Vagina (tissue), 2 donors: ENCODE results near the gene MAGOH. TPM values are rescaled to one million over a fixed set of nuclear protein-coding genes. Genes with fewer than 3 reads are reported as not detected.
"Not testable (repeated sequence)": the region's sequence is repeated elsewhere in the genome, so short reads cannot be mapped to it uniquely, and the experiment has no call there.

Source experiments
- DNase-seq, 2 donors: peaks; one replicate each; pipeline ENCODE4 v3.0.0-alpha.2; 2017; ENCODE audit errors: extremely low spot score in 2 of 2
- H3K27ac ChIP-seq: fragments of 200-600 bp; sonication (generic); one replicate; pipeline ENCODE4 v1.5.1; 2019
- H3K27me3 ChIP-seq: fragments of 200-600 bp; sonication (generic); one replicate; pipeline ENCODE4 v1.5.1; 2019
- H3K36me3 ChIP-seq, 2 donors: fragments of 200-600 bp; sonication (generic); one replicate each; pipeline ENCODE4 v1.5.1; 2017 to 2019
- H3K4me1 ChIP-seq: fragments of 200-600 bp; sonication (generic); one replicate; pipeline ENCODE4 v1.5.1; 2019
- H3K4me3 ChIP-seq, 2 donors: fragments of 200-600 bp; sonication (generic); 1 replicate in 1 of 2; 2 replicates in 1 of 2; pipeline ENCODE4 v1.5.1; 2016 to 2019
- H3K9me3 ChIP-seq: fragments of 200-600 bp; sonication (generic); one replicate; pipeline ENCODE4 v1.5.1; 2019
- POLR2A ChIP-seq, 2 donors: fragments of 450-650 bp; IDR thresholded peaks; one replicate each; pipeline ENCODE4 v1.6.1; 2017; ENCODE audit warnings: antibody characterized with exemption in 2 of 2, mild to moderate bottlenecking in 2 of 2, moderate library complexity in 2 of 2
- POLR2AphosphoS5 ChIP-seq, 2 donors: sonication (generic); formaldehyde crosslinking; IDR thresholded peaks; one replicate each; pipeline ENCODE4 v1.9.0; 2017; ENCODE audit warnings: antibody characterized with exemption in 2 of 2, mild to moderate bottlenecking in 2 of 2, low read depth in 1 of 2; ENCODE audit not compliant: insufficient read depth in 1 of 2
- intact Hi-C: fragments of 100-400 bp; cut with DNase I; formaldehyde crosslinking; loops from one replicate; pipeline ENCODE4 v1.15.1; 2023
- total RNA-seq: library from RNA; depleted of rRNA; stranded (reverse); fragments of >200 nt; gene quantifications from one replicate; pipeline ENCODE4 v1.2.3, GENCODE V29; 2016
- TF ChIP-seq, protein P1 (sequence below), 3 experiments: fragments of 450-650 bp in 2 of 3; fragments of 200-600 bp in 1 of 3; sonication (generic) in 1 of 3; IDR thresholded peaks; one replicate each; pipeline ENCODE4 v1.5.1; 2017 to 2019; ENCODE audit warnings: antibody characterized with exemption in 3 of 3, mild to moderate bottlenecking in 2 of 3, moderate library complexity in 2 of 3

MAGOH gene
- total RNA-seq, 1 donor from 2014 or later, result 23.6 TPM

DNA sequence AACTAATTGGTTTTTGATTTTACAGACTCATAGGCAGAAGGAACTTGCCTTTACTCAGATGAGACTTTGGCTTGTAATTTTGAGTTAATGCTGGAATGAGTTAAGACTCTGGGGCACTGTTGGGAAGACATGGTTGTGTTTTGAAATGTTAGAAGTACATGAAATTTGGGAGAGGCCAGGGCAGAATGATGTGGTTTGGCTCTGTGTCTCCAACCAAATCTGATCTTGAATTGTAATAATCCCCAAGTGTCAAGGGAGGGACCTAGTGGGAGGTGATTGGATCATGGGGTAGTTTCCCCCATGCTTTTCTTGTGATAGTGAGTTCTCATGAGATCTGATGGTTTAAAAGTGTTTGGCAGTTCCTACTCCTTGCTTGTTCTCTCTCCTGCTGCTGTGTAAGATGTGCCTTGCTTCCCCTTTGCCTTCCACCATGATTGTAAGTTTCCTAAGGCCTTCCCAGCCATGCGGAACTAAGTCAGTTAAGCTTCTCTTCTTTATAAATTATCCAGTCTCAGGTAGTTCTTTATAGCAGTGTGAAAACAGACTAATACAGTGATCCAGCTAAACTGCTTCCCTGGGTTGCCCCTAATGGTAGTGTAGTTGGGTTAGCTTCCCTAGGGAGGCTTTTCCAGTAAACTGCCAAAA is 31.5 kb downstream of the MAGOH start:
- TF ChIP-seq POLR2A (IDR thresholded peaks at IDR 0.05), result no peak
- TF ChIP-seq, protein P1, sequence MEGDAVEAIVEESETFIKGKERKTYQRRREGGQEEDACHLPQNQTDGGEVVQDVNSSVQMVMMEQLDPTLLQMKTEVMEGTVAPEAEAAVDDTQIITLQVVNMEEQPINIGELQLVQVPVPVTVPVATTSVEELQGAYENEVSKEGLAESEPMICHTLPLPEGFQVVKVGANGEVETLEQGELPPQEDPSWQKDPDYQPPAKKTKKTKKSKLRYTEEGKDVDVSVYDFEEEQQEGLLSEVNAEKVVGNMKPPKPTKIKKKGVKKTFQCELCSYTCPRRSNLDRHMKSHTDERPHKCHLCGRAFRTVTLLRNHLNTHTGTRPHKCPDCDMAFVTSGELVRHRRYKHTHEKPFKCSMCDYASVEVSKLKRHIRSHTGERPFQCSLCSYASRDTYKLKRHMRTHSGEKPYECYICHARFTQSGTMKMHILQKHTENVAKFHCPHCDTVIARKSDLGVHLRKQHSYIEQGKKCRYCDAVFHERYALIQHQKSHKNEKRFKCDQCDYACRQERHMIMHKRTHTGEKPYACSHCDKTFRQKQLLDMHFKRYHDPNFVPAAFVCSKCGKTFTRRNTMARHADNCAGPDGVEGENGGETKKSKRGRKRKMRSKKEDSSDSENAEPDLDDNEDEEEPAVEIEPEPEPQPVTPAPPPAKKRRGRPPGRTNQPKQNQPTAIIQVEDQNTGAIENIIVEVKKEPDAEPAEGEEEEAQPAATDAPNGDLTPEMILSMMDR (IDR thresholded peaks at IDR 0.05), result no peak
- TF ChIP-seq POLR2AphosphoS5 (IDR thresholded peaks at IDR 0.05; ENCODE audit: insufficient read depth in 1 of 2, low read depth in 1 of 2), result no peak
- peak in 1 of 2 donors; percentile 13 for DNase-seq
- no peaks in the 10 kb centered on the region for H3K9me3 ChIP-seq
- no peaks in the 10 kb centered on the region for H3K27me3 ChIP-seq
- H3K27ac ChIP-seq, result no peak overlapping the region
- H3K4me1 ChIP-seq, result no peaks in the 10 kb centered on the region
- H3K36me3 ChIP-seq, result peaks cover 0 to 78% of the 10 kb centered on the region in 2 donors
- no peak overlapping the region for H3K4me3 ChIP-seq
- intact Hi-C loops, result no loop called here

DNA sequence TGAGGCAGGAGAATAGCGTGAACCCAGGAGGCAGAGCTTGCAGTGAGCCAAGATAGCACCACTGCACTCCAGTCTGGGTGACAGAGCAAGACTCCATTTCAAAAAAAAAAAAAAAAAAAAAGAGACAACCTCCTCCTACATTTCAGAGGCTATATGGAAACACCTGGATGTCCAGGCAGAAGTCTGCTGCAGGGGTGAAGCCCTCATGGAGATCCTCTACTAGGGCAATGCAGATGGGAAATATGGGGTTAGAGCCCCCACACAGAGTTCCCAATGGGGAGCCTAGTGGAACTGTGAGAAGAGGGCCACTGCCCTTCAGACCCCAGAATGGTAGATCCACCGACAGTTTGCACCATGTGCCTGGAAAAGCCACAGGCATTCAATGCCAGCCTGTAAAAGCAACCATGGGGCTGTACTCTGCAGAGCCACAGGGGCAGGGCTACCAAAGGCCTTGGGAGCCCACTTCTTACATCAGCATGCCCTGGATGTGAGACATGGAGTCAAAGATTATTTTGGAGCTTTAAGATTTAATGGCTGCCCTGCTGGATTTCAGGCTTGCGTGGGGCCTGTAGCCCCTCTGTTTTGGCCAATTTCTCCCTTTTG is 32.1 kb downstream of the MAGOH start:
- DNase-seq, result peak; percentile 25 to 52

DNA sequence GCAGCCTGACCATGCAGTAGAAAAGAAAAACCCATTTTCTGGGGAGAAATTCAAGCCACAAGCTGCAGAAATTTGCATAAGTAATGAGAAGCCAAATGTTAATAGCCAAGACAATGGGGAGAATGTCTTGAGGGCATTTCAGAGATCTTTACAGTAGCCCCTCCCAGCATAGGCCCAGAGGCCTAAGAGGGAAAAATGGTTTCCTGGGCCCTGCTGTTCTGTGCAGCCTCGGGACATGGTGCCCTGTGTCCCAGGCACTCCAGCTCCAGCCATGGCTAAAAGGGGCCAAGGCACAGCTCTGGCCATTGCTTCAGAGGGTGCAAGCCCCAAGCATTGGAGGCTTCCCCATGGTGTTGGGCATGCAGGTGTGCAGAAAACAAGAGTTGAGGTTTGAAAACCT is 32.8 kb downstream of the MAGOH start:
- H3K27me3 ChIP-seq, H3K4me3 ChIP-seq, intact Hi-C loops, H3K4me1 ChIP-seq, H3K27ac ChIP-seq, H3K9me3 ChIP-seq: not testable (repeated sequence)
- H3K36me3 ChIP-seq, result peaks cover 0 to 75% of the 10 kb centered on the region in 2 donors
- peak in 1 of 2 donors; percentile 25 for DNase-seq

More for the DNA sequence above, 32.1 kb downstream of the MAGOH start:
- H3K4me3 ChIP-seq, H3K27ac ChIP-seq, H3K27me3 ChIP-seq, H3K4me1 ChIP-seq, intact Hi-C loops, H3K9me3 ChIP-seq: not testable (repeated sequence)
- peaks cover 0 to 76% of the 10 kb centered on the region in 2 donors for H3K36me3 ChIP-seq

DNA sequence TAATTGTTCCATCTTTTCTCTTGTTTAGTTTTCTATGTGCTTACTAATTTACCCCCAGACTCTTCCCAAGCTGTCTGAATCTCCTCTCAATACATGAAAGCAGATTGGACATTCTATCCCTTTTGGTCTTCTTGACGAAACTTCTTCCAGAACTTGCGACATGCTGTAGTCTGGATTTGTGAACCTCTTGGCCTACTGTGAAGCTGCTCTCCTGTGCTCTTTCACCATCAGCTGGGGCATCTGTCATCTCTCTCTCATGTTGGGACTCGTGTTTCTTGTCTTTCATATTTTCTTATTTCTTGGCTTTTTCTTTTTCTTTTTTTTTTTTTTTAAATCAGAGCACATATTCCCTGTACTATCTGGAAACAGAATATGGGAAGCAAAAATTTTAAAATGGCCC is 34.9 kb downstream of the MAGOH start:
- no peak for DNase-seq
- Histone ChIP-seq H3K4me1 (peaks cover 9% of the 10 kb centered on the region), H3K27me3 (no peaks in the 10 kb centered on the region), H3K4me3 (no peak overlapping the region), H3K9me3 (no peaks in the 10 kb centered on the region), H3K27ac (no peak overlapping the region), H3K36me3 (peaks cover 0 to 57% of the 10 kb centered on the region in 2 donors)
- TF ChIP-seq POLR2AphosphoS5 (IDR thresholded peaks at IDR 0.05; ENCODE audit: insufficient read depth in 1 of 2, low read depth in 1 of 2) (no peak), POLR2A (IDR thresholded peaks at IDR 0.05) (no peak)
- TF ChIP-seq, protein P1 (IDR thresholded peaks at IDR 0.05), result no peak
- intact Hi-C loops, result no loop called here

DNA sequence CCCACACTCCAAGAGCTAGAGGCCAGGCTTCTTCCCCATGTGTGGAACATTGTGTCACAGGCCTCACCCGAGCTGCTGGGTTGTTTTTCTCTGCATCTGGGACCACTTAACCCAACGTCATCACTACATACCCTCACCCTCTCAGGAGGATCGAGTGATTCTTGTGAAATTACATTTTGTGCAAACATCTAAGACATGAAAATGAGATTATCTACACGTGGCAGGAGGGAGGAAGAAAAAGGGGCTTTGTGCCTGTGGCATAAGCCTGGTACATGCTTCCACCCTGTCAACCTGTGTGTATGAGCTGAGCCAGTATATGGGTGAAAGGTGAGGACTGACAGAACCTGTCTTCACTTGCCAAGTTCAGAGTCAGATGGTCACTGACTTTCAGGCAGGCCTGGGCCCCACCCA is 40.1 kb downstream of the MAGOH start:
- peaks cover 0 to 24% of the 10 kb centered on the region in 2 donors for H3K36me3 ChIP-seq
- peaks cover 40% of the 10 kb centered on the region for H3K4me1 ChIP-seq
- H3K9me3 ChIP-seq, result no peaks in the 10 kb centered on the region
- no peak for DNase-seq
- H3K4me3 ChIP-seq, result peak overlapping the region; percentile 95 to 100
- H3K27me3 ChIP-seq, result no peaks in the 10 kb centered on the region
- peak overlapping the region; percentile 99 for H3K27ac ChIP-seq
- TF ChIP-seq, protein P1 (IDR thresholded peaks at IDR 0.05), result no peak
- TF ChIP-seq POLR2A (IDR thresholded peaks at IDR 0.05) (no peak), POLR2AphosphoS5 (IDR thresholded peaks at IDR 0.05; ENCODE audit: insufficient read depth in 1 of 2, low read depth in 1 of 2) (peak in 1 of 2 donors; percentile 19)
- intact Hi-C loops, result loop anchor here (5.0 kb wide), 1 partner anchor 1321 kb away; the partner anchor contains the start of gene NRDC
